Activated effector memory CD4-positive, alpha-beta T cell treated with anti-CD3 and anti-CD28 coated beads, Interleukin-2, amount 50 U/mL, for 16 hours (primary cell): ENCODE data around the gene ACAP3.
"Not testable (repeated sequence)": the region's sequence is repeated elsewhere in the genome, so short reads cannot be mapped to it uniquely, and the experiment has no call there.

Experiments used
- DNase-seq: peaks from one replicate; pipeline ENCODE4 v3.0.0-alpha.2; 2020

The ACAP3 gene

DNA sequence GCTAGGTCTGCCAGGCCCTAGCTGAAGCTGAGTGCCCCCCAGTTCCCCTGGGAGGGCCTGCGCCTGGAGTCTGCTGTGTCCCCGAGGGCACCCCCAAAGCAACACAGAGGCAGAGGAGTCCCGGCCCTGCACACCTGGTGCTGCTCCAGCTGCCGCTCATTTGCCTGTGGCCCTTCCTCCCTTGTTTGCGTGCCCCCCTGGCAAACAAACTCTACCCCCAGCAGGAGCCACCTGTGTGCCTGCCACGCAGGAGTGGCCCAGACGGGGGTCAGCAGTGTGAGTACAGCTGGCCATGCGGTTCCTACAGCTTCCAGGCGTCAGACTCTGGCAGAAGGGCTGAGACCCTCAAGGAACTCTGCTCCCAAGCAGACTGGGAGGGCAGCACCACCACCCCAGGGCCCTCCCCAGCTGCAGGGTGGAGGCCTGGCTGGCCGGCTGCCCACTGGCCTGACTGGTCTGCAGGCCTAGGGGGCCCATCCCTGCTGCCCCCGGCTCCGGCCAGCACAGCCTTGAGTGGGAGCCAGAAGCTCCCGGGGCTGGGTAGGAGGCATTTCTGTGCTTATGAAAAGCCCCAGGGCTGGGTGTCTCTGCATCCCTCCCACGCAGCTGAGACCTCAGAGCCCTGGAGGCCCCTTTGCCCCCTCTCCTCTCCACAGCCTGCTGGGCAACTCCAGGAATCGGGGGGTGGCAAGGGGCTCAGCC lies 22.8 kb upstream of the ACAP3 start:
- DNase-seq, result no peak

DNA sequence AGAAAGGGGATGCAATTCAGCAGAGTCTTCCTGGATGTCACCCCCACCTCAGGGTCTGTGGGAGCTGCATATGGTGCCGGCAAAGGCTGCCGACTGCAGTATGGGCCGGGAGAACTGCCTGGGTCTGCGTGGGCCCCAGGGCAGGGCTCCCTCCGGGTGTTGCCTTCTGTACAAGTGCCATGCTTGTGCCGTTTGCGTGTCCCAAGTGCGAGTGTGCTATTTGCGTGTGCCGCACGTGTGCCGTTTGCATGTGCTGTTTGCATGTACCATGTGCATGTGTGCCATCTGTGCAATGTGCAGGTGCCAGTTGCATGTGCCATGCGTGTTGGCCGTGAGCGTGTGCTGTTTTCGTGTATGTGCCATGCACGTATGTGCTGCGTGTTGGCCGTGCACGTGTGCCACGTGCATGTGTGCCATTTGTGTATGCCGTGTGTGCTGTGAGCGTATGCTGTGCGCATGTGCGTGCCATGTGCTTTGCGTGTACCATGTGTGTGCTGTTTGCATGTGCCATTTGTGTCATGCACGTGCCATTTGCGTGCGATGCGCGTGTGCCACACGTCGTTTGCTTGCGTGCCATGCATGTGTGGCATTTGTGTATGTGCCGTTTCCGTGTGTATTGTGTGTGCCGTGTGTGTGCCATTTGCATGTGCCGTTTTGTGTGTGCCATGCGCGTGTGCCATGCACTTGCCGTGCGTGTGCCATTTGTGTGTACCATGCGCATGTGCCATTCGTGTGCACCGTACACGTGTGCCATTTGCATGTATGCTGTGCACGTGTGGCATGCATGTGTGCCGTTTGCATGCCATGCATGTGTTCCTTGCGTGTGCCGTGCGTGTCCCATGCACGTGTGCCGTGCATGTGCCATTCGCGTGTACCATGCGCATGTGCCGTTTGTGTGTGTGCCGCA lies 21.8 kb upstream of the ACAP3 start:
- no peak for DNase-seq

DNA sequence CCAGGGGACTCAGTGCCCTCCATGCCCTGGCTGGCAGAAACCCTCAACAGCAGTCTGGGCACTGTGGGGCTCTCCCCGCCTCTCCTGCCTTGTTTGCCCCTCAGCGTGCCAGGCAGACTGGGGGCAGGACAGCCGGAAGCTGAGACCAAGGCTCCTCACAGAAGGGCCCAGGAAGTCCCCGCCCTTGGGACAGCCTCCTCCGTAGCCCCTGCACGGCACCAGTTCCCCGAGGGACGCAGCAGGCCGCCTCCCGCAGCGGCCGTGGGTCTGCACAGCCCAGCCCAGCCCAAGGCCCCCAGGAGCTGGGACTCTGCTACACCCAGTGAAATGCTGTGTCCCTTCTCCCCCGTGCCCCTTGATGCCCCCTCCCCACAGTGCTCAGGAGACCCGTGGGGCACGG lies 20.5 kb upstream of the ACAP3 start:
- DNase-seq, result no peak

DNA sequence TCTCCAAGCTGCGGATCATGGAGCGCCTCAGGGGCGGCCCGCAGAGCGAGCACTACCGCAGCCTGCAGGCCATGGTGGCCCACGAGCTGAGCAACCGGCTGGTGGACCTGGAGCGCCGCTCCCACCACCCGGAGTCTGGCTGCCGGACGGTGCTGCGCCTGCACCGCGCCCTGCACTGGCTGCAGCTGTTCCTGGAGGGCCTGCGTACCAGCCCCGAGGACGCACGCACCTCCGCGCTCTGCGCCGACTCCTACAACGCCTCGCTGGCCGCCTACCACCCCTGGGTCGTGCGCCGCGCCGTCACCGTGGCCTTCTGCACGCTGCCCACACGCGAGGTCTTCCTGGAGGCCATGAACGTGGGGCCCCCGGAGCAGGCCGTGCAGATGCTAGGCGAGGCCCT lies 19.6 kb upstream of the ACAP3 start:
- no peak for DNase-seq

DNA sequence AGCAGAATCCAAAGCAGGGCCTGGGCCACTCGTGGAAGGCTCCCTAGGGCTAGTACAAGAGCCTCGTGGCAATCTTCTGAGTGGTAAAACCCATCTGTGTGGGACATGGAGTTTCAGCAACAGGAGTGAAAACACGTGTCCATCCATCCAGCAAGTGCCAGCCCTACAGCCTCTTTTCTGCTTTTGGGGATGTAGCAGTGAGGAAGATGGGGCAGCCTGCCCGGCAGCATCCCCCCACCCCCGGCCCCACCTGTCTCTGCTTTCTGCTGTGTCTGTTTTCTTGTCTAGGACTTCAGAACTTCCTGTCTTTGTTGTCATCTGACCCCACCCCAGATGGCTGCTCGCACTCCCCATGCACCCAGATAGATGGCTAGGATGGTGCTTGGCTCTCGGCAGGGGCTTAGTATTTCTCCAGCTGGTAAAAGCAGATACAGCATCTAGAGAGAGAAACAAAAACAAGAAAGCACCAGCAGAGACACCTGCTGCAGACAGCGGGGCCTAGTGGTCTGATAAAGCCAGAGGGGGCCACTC lies 18.4 kb upstream of the ACAP3 start:
- no peak for DNase-seq

DNA sequence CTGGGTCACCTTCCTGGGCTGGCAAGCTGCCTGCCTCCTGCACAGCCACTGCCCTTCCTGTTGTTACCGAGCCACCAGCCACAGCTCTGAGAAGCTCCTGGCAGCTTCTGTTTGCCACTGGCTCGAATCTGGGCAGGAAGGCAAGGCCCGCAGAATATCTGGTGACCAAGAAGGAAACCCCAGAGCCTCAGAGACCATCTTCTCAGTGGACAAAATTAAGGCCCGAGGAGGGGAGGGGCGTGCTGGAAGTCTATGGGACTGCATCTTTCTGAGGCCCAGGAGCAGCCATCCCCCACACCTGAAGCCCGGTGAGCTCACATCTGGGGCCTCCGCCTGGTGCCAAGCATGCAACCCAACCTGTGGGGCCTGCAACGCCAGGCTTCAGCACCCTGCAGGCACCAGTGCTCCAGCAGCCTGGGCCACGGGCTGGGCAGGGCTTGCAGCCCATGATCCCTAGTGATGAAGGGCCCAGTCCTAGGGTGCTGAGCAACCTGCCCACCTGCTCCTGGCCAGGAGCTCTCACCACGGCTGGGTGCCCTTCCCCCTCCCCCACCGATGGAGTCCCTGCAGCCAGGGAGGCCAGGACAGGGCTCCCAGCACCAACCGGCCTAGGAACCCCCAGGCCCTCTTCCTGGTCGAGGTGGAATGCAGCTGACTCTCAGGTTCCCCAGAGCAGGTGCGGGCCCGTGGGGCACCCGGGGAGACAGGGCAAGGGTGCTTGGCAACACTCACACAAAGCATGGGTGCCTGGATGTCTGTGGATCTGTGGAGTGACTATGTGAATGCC lies 17.8 kb upstream of the ACAP3 start:
- DNase-seq, result no peak

DNA sequence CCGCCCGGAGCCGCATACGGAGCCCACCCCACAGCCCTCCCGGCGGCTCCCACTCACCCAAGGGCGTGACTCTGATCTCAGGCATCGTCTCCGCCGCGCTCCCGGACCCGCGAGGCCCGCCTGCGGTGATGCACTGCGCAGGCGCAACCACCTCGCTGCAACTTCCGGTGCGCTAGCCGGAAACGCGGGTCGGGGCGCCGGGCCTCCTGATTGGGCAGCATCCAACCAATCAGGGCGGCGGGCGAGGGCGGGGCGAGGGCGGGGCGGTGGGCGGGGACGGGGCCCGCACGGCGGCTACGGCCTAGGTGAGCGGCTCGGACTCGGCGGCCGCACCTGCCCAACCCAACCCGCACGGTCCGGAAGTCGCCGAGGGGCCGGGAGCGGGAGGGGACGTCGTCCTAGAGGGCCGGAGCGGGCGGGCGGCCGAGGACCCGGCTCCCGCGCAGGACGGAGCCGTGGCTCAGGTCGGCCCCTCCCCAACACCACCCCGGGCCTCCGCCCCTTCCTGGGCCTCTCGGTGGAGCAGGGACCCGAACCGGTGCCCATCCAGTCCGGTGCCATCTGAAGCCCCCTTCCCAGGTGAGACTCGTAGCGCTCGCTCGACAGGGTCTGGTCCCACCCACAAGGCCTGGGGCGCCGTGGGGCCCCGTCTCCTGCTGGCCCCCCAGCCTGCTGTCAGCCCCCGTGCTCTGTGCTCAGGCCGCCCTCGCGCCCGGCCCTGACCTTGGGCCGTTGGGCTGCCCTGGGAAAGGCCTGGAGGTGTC lies 17.0 kb upstream of the ACAP3 start, which contains the start of the genes CPTP and INTS11:
Gene CPTP (plus strand): TSS at position 279 of the 764 bp plus-strand sequence. CDS start 2,109 bp downstream, outside the sequence.
Gene INTS11 (minus strand): TSS at position 137 of the 764 bp plus-strand sequence. CDS start 52 bp downstream, at position 85.
- peak; percentile 99 for DNase-seq

DNA sequence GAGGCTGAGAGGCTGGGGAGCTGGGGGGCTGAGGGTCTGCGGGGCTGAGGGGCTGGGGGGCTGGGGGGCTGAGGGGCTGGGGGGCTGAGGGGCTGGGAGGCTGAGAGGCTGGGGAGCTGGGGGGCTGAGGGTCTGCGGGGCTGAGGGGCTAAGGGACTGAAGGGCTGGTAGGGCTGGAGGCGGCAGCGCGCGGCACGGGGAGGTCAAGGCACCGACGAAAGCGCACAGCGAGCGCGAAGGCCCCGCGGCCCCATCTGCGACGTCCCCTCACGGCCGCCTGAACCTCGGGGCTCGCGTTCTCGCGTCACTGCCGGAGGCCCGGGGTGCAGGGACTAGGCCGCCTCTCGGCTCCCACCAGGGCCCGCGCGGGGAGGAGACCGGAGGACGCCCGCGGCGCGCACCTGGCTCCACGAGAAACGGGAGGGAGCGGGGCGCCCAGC lies 16.4 kb upstream of the ACAP3 start:
- DNase-seq, result no peak

DNA sequence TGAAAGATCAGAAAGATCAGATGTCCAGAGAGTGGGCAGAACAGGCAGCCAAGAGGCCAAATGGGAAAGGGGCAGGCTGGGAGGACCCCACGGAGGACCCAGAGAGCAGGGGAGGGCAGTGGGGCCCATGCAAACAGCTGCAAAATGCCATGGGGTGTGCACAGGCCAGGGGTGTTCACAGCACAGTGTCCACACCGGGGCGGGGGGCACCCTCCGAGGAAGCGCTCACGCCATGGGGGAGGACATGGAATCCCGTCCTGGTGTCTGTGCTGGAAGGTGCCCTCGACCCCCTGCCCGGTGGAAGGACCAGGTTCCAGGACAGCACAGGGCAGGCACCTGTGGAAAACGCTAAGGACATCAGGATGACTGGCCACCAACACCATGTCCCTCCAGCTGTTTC lies 15.2 kb upstream of the ACAP3 start:
- no peak for DNase-seq

DNA sequence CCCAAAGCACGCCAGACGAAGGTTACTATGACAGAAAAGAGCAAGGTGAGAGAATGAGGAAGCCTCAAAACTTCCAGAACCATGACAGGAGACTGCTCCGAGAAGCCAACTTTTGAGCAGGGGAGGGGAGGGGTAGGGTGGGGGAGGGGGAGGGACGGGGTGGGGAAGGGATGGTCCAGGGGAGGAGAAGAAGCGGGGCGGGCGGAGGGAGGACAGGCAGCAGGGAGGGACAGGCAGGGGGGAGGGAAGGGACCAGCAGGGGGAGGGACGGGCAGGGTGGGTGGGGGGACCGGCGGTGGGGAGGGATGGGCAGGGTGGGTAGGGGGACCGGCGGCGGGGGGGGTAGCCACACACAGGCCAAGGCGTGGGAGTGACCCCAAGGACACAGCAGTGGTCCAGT lies 14.7 kb upstream of the ACAP3 start:
- DNase-seq, result no peak

DNA sequence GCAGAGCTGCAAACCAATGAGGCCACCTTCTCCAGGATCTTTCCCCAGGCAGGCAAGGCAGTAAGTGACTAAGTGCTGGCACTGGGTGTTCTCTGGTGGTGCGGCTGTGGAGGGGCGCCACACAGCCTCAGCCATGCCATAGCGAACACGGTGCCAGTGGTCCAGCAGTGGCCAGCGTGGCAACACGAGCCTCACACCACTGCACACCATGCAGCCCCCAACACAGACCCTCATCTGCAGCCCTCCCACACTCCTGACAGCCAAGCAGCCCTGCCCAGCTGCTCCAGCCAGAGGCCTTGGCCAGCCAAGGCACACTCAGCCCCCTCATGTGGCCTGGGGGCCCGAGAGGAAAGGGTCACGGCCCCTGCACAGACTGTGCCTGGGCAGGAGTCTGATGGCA lies 13.7 kb upstream of the ACAP3 start:
- DNase-seq, result no peak

DNA sequence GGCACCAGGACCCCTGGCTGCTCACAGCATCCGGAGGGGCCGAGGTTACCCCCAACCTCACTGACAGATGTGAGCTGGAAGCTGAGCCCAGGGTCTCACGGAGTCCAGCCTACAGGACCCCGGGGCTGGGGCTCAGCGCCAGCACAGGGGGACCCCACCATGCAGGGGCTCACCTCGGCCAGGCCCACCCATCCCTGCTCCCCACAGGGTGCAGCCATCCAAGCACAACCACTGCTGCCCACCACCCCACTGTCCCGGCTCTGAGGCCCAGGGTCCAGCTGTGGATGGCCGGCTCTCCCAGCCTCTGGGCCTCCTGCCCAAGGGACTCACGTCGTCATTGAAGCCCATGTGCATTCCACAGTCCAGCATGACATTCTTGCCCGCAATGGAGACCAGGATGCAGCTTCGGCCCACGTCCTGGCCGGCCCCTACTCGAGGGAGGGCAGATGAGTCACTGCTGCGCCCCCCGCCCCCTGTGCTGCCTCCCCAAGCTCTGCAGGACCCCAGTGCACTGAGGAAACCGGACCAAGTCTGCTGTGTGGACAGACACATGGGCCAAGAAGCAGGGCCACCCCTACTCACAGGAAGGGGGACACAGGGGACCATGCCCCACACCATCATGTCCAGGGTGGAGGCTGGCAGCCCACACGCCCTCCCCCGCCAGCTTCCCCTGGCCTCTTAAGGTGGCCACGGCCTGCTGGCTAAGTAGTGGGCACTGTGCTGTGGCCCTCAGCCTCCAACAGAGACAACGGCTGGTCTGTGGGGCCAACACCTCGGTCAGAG lies 13.1 kb upstream of the ACAP3 start:
- no peak for DNase-seq

DNA sequence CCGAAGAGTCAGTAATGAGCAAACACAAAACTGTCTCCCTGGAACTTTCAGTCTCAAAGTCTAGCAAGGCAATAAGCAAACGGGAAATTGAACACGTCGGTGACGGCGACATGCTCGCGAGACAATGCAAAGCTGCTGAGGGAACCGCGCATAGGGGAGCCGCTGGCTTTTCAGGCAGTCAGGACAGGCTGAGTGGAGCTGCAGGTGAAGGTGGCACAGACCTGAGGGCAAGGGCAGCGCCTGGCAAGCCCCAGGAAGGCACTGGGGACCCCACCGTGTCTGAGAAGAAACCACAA lies 11.9 kb upstream of the ACAP3 start:
- no peak for DNase-seq

DNA sequence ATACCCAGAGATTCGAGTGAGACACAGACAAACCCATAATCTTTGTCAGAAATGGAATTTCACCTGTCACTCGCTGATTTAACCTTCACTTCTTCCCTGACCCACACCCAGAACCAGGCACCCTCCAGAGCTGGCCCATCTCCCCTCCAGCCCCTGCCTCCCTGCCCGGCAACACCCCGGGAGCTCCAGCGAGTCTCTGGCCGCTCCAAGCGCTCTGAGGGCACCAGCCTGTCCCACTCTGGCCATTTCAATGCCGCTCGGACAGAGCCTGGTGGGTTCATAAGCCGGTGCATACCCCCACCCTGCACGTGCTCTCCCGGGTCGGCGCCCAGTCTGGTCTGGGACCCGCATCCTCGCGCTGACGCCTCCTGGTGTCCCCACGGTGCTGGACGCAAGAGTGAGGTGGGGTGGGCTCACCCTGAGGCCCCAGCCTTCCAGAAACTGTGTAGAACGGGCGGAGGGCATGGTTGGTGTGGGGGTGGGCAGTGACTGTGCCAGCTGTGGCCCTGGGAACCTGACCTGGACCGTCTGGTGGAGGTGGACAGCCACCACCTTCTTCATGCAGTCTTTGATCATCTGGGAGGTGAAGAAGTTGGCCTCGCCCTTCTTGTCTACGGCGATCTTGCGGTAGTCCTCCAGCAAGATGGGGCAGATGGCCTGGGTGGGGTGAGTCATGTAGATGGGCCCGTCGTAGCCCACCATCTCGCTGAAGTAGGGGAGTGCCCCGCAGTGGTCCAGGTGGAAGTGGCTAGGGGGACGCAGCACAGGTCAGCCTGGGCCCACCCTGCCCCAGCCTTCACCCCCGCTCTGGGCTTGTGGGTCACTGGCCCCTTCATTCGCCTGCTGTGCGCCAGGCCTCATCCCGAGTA lies 11.3 kb upstream of the ACAP3 start:
- no peak for DNase-seq

DNA sequence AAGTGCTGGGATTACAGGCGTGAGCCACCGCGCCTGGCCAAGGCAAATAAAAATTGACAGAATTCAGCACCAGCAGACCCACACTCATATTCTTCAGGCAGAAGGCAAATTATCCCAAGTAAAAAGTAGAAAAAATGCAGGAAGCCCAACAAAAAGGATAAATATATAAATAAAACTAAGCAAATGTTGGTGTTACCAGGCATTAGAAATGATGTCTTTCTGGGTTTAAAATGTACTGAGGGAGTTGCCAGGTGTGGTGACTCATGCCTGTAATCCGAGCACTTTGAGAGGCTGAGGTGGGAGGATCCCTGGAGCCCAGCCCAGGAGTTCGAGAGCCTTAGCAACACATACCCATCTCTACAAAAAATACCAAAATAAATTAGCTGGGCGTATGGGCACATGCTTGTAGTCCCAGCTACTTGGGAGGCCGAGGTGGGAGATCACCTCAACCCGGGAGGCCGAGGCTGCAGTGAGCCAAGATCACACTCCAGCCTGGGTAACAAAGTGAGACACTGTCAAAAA lies 10.5 kb upstream of the ACAP3 start:
- no peak for DNase-seq

DNA sequence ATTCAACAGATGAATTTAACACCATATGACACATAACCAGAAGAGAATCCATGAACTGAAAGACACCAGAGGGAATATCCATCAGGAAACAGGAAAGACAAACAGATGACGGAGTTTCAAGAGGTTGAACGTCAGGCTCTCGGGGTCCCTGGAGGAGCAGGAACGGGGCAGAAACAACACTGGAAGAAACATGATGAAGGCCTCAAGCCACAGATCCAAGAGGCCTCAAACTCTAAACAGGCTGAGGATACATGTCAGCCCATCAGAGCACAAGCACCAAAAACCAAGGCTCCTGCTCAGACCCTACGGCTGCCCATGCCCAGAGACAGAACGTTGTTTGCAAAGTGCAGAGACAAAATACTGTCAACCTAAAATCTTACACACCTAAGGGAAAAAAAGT lies 9.7 kb upstream of the ACAP3 start:
- DNase-seq, result no peak

DNA sequence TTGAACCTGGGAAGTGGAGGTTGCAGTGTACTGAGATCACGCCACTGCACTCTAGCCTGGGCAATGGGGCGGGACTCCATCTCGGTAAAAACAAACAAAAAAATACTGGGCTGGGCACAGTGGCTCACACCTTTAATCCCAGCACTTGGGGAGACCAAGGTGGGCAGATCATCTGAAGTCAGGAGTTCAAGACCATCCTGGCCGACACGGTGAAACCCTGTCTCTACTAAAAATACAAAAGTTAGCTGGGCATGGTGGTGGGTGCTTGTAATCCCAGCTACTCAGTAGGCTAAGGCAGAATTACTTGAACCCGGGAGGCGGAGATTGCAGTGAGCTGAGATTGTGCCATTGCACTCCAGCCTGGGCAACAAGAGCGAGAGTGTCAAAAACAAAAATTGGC lies 8.5 kb upstream of the ACAP3 start:
- DNase-seq, result not testable (repeated sequence)

DNA sequence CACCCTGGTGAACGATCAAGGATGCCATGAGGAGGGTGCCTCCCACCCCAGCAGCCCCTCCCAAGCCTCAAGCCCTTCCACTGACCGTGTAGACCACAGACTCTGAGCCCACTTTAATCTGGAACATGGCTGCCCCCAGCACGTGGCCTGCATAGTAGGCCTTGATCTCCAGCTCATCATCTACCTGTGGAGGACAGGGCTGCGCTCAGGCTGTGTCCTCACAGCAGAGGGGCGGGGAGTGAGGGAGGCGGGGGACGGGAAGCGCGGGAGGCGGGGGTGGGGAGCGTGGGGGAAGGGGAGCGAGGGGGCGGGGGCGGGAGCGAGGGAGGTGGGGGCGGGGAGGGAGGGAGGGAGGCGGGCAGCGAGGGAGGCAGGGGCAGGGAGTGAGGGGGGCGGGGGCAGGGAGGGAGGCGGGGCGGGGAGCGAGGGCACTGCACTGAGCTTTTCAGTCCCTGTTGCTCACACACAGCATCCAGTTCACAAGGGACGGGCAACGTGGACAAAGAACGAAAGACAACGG lies 7.8 kb upstream of the ACAP3 start:
- DNase-seq, result no peak

DNA sequence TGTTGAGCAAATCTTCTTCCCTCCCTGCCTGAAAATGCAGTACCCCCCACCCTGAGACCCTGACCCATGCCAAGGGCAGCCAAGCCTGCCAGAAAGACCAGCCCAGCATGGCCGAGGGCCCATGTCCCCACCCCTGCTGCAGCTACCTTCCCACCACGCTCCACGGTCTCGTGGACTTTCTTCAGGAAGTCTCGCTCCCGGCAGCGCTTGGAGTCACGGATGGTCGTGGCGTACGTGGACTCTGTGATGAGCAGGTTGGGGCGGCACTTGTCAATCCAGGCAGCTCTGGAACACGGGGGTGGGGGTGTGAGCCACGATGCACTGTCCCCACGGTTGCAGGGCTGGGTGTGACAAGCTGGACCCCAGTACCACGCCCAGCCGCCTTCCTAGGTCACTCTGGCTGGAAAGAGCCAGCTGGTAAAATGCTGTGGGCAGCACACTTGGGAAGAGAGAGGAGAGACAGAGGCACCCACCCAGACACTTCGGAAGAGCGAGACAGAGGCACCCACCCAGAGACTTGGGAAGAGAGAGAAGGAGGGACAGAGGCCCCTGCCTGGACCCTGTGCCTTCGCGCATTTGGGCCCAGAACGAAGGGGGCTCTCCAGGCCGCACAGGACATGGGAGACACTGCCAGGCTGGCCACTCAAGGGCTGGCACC lies 7.1 kb upstream of the ACAP3 start:
- no peak for DNase-seq

DNA sequence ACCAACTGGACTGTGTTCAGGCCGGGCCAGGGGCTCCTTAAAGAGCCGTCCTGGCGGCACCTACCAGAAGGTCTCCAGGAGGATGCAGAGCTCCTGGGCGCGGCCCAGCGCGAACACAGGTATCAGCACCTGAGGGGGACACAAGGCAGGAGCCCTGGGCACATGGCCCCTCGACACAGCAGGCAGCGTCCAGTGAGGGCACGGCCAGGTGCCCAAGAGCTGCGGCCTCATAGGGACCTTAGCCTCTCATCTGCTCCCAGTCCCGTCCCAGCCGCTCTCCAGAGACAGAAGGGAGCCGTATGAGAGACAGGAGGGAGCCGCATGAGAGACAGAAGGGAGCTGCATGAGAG lies 6.5 kb upstream of the ACAP3 start:
- DNase-seq, result no peak
